LNCaP clone FGC (cell line): ENCODE results near the gene SLC7A1.

Source experiments
- DNase-seq: peaks from one replicate; pipeline ENCODE4 v3.0.0-alpha.2; 2011; ENCODE audit warnings: low read depth
- H3K4me3 ChIP-seq: 2 replicates; pipeline ENCODE4 v1.5.1; 2011; ENCODE audit warnings: mild to moderate bottlenecking, low read depth, low read length, control low read depth
- CTCF ChIP-seq: IDR thresholded peaks from 2 replicates; pipeline ENCODE4 v1.5.1; 2012; ENCODE audit warnings: mild to moderate bottlenecking; ENCODE audit not compliant: control insufficient read depth, insufficient read depth; ENCODE audit errors: extremely low read depth

Gene SLC7A1

DNA sequence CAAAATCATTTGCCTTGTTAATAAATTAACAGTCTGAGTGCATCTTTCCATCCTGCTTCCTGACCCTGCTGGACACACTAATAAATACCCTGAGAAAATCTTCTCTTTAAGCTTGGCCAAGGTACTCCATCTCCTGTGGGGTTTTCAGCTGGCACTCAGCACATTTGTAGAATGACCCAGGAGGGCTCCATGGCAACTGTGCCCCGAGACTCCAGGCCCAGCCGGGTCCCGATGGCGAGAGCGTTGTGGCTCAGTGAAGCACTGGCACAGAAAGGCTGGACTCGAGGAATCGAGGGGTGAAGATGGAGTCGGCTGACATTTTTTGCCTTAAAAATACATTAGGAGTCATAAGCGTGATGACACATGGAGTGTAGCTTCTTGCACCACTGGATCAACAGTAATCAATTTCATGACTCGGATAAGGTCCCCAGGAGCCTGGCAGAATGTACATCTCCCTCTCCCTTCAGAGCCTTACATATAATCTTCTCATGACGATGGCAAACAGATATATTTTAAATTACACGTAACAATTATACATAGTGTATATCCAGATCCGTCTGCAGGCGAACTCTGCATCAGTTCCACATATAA lies 85.4 kb downstream of the SLC7A1 start:
- H3K4me3 ChIP-seq, result no peak overlapping the region
- no peak for DNase-seq
- TF ChIP-seq CTCF, result no peak

DNA sequence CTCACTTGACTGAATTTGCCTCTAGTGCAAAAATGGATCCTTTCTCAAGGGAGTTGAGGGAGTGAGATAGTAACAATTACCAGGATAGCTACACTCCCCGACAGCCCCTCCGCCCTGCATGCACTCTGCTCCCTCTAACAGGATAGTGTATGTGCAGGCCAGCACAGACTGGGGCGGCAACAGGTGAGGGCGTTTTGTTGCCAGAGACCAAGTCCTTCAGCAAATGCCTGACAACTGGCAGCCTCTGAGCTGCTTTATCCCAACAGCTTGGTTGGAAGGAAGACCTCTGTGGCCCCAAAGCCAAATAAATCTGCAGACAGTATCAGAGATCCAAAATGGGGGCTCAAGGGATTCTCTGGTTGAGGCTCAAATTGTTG lies 86.6 kb downstream of the SLC7A1 start:
- no peak overlapping the region for H3K4me3 ChIP-seq
- DNase-seq, result no peak
- TF ChIP-seq CTCF, result no peak

- TF ChIP-seq CTCF, result peak; percentile 94
These were observed 87.2 kb downstream of the SLC7A1 start for GRCh38 chr13:29508130-29508875.

DNA sequence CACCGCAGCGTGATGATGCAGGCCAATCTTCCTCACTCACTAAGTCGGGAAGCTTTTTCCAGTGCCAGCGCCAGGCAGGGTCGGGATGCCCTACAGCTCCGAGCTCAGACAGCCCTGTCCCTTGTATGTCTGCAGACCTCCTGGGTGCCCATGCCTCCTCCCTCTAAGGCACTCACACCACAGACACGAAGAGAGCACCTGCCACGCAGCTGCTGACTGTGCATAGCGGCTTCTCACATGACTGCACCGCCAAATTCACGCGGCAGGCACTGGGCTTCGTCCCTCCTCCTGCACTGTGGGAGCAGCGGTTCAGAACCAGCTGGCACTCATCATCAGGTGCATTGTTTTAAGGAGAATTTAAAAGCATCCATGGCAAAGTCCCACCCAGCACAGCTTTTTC lies 88.1 kb downstream of the SLC7A1 start:
- TF ChIP-seq CTCF, result no peak
- no peak for DNase-seq
- no peak overlapping the region for H3K4me3 ChIP-seq

More at GRCh38 chr13:29508130-29508875, 87.2 kb downstream of the SLC7A1 start:
- peak; percentile 40 for DNase-seq
- no peak overlapping the region for H3K4me3 ChIP-seq

GRCh38 chr13:29505950-29506349 lies 89.5 kb downstream of the SLC7A1 start:
- DNase-seq, result no peak
- no peak overlapping the region for H3K4me3 ChIP-seq
- no peak for TF ChIP-seq CTCF

GRCh38 chr13:29505511-29505910 lies 90.0 kb downstream of the SLC7A1 start:
- TF ChIP-seq CTCF, result no peak
- H3K4me3 ChIP-seq, result no peak overlapping the region
- DNase-seq, result no peak

DNA sequence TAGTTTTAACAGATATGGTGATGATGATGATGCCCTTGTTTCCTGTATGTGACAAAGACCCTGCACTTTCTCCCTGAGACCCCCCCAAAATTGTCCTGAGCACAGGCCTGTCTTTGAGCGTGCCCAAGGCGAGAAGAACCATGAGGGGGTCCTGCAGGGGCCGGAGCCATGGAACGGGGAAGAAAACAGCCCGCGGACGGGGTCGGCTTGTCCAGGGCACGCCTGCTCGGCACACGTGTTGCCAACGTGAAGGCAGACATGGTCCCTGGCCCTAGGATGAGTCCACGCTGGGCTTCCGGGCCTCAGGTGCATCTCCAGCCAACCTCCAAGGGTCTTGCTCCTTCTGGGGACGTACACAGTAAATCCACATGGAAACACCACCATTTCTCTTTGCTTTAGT lies 90.8 kb downstream of the SLC7A1 start:
- H3K4me3 ChIP-seq, result no peak overlapping the region
- no peak for DNase-seq
- no peak for TF ChIP-seq CTCF
